Activated CD8-positive, alpha-beta memory T cell treated with anti-CD3 and anti-CD28 coated beads, Interleukin-2, amount 50 U/mL, for 1 hour (primary cell): Measurements from ENCODE around the gene EMILIN1.

ENCODE experiments used
- DNase-seq: peaks from one replicate; pipeline ENCODE4 v3.0.0-alpha.2; 2020; ENCODE audit errors: extremely low read depth

EMILIN1 gene

GRCh38 chr2:27078267-27079194, at the start of gene EMILIN1:
Gene EMILIN1, plus strand, starts transcription at chr2:27078615. Its CDS starts 451 bp downstream, at chr2:27079066.
- no peak for DNase-seq

DNA sequence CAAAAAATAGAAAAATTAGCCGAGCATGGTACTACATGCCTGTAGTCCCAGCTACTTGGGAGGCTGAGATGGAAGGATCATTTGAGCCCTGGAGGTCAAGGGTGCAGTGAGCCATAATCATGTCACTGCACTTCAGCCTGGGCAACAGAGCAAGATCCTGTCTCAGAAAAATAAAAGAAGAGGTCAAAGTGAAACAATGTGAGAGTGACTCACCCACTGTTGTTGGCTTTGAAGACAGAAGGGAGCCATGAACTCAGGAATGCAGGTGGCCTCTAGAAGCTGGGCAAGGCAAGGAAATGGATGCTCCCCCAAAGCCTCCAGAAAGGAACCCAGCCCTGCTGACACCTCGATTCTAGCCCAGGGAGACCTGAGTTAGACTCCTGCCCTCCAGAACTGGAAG, 49.4 kb upstream of the EMILIN1 start:
- no peak for DNase-seq

DNA sequence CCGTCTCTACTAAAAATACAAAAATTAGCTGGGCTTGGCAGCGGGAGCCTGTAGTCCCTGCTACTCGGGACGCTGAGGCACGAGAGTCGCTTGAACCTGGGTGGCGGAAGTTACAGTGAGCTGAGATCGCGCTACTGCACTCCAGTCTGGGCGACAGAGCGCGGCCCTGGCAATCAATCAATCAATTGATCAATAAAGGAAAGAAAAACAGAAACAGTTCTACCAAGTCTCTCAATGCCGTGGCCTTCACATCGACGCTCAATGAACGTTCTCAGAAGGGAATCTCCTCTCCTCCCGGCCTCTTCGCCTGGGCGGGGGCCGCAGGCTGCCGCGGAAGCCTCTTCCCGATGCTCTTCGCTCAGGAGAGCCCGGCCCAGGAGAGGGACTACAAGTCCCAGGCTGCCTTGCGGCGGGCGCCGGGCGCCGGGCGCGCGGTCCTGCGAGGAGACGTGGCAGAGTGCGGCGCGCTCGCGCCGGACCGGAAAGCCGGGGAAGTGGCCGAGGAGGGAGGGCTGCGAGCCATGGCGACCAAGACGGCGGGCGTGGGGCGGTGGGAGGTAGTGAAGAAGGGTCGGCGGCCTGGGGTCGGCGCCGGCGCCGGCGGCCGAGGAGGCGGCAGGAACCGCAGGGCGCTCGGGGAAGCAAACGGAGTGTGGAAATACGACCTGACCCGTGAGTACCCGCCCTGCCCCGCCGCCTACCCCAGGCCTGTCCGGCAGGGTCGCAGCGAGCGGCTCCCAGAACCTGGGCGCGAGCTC, 45.7 kb upstream of the EMILIN1 start, which contains the start of gene TMEM214:
TSS of gene TMEM214 (plus strand) at position 471 of the 758 bp plus-strand sequence. CDS start at position 522, 51 bp downstream.
- peak; percentile 14 for DNase-seq

- DNase-seq = no peak
Observed at GRCh38 chr2:27033253-27033852, 45.1 kb upstream of the EMILIN1 start.

DNA sequence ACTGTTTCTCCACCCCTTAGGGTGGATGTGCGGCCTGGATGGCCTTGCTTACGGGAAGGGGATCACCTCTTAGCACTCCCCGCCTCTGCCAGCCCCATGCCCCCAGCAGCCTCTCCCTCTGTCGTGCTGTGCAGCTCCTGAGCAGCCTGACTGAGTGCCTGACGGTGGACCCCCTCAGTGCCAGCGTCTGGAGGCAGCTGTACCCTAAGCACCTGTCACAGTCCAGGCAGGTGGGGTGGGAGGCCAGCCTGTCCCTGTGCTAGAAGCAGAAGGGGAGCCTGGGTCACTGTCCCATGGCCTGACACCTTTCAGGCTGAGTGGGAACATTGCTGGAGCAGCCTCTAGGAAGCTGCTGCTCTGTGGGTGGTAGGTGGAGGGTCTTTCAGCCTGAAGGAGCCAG, 40.4 kb upstream of the EMILIN1 start:
- no peak for DNase-seq

DNA sequence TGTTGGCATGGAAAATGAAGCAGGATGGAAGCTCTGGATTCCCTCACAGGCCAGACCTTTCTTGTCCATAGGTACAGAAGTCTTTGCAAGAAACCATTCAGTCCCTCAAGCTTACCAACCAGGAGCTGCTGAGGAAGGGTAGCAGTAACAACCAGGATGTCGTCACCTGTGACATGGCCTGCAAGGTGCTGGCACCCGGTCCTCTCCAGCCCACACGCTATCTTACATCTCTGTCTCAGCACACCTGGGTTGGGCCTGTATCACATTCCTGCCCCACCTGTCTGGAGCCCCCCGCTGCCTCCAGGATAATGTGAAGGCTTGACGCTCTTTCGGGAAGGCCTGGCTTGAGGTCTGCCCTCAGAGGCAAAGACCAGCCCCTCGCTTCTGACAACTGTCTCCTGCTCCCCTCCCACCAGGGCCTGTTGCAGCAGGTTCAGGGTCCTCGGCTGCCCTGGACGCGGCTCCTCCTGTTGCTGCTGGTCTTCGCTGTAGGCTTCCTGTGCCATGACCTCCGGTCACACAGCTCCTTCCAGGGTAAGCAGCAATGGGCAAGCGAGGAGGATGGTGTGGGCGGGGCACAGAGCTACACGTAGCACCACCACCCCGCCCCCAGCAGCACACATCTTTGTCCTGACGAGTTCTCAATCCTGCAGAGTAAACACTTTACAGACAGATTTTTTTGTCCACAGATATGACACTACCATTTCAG, 39.6 kb upstream of the EMILIN1 start:
- DNase-seq = no peak

- no peak for DNase-seq
Observed at GRCh38 chr2:27039426-27039825, 39.0 kb upstream of the EMILIN1 start.

- DNase-seq = no peak
Observed at GRCh38 chr2:27039871-27040270, 38.5 kb upstream of the EMILIN1 start.

DNA sequence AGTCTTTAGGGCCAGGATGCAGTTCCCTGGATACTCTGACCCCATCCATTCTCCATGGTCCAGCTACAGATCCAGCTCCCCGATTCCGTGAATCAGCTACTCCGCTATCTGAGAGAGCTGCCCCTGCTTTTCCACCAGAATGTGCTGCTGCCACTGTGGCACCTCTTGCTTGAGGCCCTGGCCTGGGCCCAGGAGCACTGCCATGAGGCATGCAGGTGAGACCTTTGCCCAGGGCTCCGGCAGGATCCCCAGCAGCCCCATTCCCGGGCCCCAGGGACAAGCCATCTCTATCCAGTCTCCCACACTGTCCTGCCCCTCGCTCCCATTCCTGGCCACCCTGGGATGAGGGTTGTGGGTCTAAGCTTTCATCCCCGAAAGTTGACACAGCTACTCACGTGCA, 38.1 kb upstream of the EMILIN1 start:
- DNase-seq = no peak

- DNase-seq = no peak
Observed at GRCh38 chr2:27041752-27042151, 36.7 kb upstream of the EMILIN1 start.

DNA sequence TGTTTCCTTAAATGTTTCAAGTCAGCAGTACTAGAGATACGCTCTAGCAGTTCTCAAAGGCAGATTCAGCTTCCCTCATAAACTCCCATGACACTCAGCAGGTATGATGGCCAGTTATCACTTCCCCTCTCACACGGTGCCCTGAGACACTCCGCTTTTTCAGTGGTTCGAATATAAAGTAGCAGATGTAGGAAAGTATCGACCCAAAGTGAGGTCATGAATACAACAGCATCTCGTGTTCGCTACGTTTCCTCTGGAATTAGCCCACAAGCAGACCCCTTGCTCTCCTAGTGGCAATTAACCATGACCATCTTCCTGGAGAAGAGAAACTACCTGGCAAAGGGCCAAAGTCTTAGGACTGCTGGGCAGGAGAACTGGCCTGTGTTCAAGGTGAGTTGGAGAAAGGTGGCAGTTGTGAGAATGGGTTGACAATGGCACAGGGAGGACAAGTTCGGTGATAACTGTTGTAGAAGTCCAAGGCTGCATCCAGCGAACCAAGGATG, 36.2 kb upstream of the EMILIN1 start:
- DNase-seq = no peak

GRCh38 chr2:27042985-27043634, 35.3 kb upstream of the EMILIN1 start:
- DNase-seq = no peak

- peak; percentile 32 for DNase-seq
Observed at GRCh38 chr2:27049422-27050280, 28.8 kb upstream of the EMILIN1 start.

DNA sequence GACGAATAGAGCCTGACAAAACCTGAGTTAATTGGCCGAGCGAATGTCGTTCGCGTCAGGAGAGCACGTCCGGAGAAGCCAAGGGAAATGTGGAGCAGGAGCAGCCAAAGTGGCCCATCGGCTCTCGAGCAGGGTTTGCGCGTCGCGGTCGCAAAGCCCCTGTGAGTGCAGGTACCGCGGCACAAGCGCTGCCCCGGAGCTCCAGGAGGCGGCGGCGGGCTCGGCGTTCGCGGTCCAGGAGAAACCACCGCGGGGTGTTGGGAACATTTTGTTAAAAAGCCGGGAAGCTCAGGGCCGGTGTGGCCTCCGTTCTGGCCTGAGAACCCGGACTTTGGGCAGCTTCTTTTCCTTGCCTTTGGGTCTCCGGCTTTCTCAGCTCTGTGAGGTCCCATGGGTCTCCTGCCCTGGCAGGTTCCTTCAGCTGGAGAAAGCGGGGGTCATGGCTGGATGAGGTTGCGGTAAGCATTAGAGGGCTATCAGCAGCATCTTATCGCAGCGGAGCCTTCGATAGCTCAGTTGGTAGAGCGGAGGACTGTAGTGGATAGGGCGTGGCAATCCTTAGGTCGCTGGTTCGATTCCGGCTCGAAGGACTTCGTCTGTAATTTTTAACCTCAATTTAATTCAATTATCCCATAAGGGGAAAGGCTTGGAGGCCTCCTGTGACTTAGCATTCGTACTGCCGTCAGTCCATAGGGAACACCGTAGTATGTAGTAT, 28.0 kb upstream of the EMILIN1 start:
- DNase-seq = peak; percentile 68

DNA sequence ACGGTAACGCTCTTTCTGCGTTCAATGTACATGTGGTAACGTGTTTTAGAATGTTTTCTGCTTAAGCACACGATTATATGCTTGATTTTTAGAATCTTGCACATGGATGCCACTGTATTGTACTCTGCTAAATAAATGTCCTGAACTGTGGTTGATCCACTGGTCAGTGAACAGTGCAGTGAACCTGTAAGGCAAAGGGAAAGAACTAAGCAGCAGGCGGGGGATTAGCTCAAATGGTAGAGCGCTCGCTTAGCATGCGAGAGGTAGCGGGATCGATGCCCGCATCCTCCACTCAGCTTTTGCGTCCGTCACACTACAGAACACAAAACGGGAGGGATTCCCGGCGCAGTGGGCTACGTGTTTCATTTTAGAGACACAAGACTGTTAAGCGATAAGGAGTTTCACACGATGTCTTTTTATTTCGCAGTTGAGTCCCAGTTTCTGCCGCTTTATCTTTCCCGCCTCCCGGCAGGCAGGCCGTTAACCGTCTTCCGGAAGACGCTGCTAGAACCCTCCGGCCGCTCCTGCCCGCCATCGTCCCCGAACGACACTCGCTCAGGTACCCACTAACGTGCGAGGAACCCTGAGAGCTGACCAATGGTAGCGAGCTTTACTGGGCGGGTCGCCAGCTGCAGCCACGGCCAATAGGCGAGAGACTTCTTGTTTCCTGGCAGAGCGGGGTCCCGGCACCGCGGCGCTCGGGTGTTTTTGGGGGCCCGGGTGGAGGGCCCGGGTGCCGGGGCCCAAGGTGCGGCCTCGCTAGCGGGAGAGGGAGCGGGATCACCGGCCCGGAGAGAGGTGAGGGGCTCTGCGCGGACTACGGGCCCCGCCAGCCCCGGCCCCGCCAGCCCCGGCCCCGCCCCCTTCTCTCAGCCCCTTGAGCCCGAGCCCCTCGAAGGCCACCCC, 27.2 kb upstream of the EMILIN1 start, which contains the start of gene AGBL5:
TSS of gene AGBL5 (plus strand) at position 673 of the 906 bp plus-strand sequence. CDS start 1,291 bp downstream, outside the sequence.
- peak; percentile 94 for DNase-seq

DNA sequence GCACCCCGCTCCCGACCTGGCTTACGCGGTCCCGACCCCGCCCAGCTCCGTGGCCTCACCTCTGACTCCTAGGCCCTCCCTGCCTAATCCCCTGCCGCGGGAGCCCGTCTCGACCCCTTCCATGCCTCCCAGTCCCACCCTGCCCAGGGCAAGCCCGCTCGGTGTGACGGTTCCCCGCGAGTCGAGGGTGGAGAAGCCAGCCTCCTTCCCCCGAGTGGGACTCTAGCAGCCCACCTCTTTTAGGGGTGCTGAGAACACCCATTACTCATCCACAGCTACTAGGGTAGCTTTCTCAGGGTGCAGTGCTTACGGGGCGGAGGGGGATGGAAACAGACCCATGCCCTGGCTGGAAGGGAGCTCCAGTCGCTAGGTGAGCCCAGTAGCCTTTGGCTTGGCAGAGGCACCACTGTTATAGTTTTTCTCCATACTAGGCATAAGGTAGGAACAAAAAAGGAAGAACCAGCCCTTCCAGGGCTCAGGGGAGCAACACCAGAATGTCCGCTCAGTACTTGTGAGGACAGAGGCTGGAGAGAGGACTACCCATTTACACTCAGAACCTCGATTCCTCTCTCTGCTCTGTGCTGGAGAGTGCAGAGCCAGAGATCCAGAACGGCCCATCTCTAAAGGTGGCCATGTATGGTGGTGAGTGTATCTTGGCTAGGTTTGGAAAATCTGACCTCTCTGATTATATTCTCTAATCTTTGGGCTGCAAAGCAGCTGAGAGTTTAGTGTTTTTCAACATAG, 26.3 kb upstream of the EMILIN1 start:
- DNase-seq = peak; percentile 10

DNA sequence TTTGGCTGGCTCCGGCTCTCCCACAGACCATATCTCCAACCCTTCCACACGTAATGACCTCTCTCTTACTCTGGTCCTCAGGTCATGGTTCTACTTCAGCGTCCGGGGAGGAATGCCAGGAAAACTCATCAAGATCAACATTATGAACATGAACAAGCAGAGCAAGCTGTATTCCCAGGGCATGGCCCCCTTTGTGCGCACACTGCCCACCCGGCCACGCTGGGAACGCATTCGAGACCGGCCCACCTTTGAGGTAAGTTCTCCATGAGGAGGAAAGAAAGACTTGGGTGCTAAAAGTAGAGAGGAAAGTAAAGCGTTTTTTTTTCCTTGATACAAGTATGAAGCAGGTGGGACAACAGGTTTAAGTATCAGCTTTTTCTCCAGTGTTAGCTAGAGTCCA, 25.1 kb upstream of the EMILIN1 start:
- DNase-seq = no peak
